GM12864 (cell line): ENCODE data around the gene SEC61A2.
"Not testable (repeated sequence)": the region's sequence is repeated elsewhere in the genome, so short reads cannot be mapped to it uniquely, and the experiment has no call there.

ENCODE experiments used
- DNase-seq: peaks from one replicate; pipeline ENCODE4 v3.0.0-alpha.2; 2011; ENCODE audit warnings: low read depth
- H3K4me3 ChIP-seq: 2 replicates; pipeline ENCODE4 v1.5.1; 2011; ENCODE audit warnings: mild to moderate bottlenecking, low read depth, low read length, control low read depth
- TF ChIP-seq, protein P1 (sequence below): IDR thresholded peaks from 2 replicates; pipeline ENCODE4 v1.5.1; 2011; ENCODE audit warnings: low read depth, mild to moderate bottlenecking, moderate library complexity, low read length, control low read depth, inconsistent platforms; ENCODE audit errors: missing control alignments

SEC61A2 gene

DNA sequence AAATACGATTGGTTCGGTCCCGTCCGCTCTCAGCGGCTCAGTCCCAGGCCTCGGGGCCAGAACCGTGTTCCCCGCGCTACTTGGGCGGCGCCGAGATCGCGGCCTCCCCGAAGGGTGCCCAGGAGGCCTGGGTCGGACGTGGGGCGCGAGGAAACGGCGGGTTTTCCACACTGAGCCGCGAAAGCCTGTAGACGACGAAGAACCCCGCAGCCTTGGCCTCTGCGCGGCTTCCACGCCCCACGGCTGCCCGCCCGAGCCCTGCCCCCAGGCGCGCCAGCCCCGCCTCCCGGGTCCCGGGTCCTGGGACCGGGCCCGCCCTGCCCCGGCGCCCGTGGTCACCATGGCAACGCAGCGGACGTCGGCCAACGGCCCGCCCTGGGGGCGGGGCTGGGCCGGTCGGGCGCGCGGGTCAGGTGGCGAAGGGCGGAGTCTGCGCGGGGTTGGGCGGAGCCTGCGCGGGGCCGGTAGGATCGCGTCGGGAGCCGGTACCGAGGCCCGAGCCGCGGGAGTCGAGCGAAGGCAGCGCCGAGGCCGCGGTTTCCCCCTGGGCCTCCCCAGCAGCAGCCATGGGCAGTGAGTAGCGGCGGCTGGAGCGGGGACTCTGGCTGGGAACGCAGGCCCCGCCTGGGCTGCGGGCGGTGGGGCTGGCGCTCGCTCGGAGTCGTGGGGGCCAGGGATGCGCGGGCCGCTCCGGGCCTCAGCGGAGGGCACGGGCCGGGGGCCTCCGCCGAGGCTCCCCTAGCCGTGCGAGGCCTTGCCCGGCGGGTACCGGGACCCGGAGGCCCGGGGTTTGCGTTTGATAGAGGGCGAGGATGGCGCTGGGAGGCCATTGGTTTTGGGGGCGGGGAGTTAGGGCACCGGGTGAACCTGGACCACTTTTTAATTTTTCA is at the start of gene SEC61A2:
SEC61A2 (plus strand) TSS at position 456 of the 890 bp plus-strand sequence; CDS start at position 567, 111 bp downstream.
- TF ChIP-seq, protein P1, sequence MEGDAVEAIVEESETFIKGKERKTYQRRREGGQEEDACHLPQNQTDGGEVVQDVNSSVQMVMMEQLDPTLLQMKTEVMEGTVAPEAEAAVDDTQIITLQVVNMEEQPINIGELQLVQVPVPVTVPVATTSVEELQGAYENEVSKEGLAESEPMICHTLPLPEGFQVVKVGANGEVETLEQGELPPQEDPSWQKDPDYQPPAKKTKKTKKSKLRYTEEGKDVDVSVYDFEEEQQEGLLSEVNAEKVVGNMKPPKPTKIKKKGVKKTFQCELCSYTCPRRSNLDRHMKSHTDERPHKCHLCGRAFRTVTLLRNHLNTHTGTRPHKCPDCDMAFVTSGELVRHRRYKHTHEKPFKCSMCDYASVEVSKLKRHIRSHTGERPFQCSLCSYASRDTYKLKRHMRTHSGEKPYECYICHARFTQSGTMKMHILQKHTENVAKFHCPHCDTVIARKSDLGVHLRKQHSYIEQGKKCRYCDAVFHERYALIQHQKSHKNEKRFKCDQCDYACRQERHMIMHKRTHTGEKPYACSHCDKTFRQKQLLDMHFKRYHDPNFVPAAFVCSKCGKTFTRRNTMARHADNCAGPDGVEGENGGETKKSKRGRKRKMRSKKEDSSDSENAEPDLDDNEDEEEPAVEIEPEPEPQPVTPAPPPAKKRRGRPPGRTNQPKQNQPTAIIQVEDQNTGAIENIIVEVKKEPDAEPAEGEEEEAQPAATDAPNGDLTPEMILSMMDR = no peak
- peak within 1 kb of the TSS; percentile 92 for H3K4me3 ChIP-seq
- DNase-seq = peak; percentile 49

DNA sequence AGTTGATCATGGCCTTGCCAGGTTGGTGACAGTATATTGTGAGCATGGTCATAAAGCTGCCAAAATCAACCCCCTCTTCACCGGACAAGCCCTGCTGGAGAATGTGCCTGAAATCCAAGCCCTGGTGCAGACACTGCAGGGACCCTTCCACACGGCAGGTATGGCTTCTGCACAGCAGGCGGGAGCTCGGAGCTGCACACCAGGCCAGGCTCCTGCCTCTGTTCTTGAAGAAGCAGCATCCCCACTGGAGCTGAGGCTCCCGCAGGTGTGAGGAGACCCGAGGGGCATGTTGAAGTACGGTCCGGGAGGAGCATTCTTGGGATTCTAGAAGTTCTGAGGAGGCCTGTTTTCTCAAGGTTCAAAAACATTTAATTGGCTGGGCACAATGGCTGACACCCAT is 48.0 kb upstream of the SEC61A2 start:
- TF ChIP-seq, protein P1 = no peak
- no peak for DNase-seq
- no peak overlapping the region for H3K4me3 ChIP-seq

DNA sequence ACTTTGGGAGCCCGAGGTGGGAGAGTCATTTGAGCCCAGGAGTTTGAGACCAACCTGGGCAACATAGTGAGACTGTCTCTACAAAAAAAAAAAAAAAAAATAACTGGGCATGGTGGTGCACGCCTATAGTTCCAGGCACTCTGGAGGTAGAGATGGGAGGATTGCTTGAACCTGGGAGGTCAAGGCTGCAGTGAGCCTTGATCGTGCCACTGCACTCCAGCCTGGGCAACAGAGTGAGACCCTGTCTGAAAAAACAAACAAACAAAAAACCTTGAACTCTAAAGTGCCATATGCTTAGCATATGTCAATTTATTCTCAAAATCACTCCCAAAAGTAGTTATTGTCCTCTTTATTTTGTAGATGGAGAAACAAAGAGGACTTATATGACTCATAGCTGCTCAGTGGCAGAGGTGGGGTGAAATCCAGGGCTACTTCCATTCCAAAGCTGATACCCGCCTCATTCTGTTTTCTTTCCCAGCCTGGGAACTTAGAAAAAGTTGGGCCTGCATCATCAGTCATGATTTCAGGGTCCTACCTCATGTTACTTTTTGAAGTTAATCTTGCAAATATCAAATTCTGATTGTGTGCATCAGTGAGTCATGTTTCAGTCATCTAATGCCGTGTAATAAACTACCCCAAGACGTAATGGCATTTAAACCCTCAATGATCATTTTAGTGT is 47.5 kb upstream of the SEC61A2 start:
- no peak for DNase-seq
- TF ChIP-seq, protein P1 = no peak
- H3K4me3 ChIP-seq = no peak overlapping the region

DNA sequence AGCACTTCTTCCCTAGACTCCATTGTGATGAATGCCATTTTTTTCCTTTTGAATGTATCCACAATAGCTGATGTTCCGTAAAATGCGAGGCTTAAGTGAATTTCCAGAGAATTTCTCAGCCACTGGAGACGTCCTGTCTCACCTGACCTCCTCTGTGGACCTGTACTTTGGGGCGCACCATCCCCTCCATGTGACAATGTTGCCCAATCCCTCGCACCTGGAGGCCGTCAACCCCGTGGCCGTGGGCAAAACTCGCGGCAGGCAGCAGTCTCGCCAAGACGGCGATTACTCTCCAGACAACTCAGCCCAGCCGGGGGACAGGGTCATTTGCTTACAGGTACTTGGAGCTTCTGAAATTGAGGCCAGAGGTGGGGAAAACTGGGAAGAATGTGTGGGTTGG is 40.6 kb upstream of the SEC61A2 start:
- TF ChIP-seq, protein P1 = no peak
- H3K4me3 ChIP-seq = no peak overlapping the region
- no peak for DNase-seq

DNA sequence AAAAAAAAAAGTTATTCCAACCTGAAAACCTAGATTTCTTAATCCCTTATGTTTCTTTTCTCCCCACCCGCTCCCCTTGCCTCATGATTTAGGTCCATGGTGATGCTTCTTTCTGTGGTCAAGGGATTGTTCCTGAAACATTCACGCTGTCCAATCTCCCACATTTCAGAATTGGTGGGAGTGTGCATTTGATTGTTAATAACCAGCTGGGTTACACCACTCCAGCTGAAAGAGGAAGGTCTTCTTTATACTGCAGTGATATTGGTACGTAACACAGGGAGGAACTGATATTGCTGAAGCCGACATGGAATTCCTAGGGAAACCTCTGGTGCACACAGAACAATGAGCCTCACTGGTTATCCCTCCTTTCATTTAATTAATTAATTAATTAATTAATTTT is 38.1 kb upstream of the SEC61A2 start:
- TF ChIP-seq, protein P1 = no peak
- no peak for DNase-seq
- no peak overlapping the region for H3K4me3 ChIP-seq

DNA sequence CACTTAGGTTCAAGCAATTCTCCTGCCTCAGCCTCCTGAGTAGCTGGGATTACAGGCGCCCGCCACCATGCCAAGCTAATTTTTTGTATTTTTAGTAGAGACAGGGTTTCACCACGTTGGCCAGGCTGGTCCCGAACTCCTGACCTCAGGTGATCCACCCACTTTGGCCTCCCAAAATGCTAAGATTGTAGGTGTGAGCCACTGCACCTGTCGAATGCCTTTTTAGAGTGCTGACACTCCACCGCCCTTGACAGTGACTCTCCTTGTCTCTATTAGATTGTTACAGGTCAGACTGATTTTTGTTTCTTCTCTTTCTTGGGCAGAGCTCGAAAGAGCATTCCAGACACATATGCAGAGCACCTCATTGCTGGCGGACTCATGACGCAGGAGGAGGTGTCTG is 32.1 kb upstream of the SEC61A2 start:
- DNase-seq, H3K4me3 ChIP-seq: not testable (repeated sequence)

DNA sequence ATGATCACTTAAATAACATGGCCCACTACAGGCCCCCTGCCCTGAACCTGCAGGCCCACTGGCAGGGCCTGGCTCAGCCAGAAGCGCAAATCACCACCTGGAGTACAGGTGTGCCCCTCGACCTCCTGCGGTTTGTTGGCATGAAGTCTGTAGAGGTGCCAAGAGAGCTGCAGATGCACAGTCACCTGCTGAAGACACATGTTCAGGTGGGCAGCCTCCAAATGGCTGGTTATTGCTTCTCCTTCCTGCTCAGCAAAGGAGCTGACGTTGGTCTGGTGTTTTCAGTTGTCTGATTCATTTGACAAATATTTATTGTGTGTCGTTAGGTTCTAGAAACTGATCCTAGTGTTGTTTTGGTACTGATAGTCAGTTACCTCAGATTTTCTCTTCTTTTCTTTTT is 31.7 kb upstream of the SEC61A2 start:
- no peak for DNase-seq
- TF ChIP-seq, protein P1 = no peak
- no peak overlapping the region for H3K4me3 ChIP-seq
